MM.1S (cell line): ENCODE results near the gene RWDD4.

Experiments
- DNase-seq: peaks from one replicate; pipeline ENCODE4 v3.0.0-alpha.2; 2015
- H2AFZ ChIP-seq: fragments of 300-600 bp; sonication (generic); 2 replicates; pipeline ENCODE4 v1.6.0; 2016; ENCODE audit warnings: antibody characterized with exemption, low read length
- H3F3A ChIP-seq: fragments of 300-600 bp; sonication (generic); 2 replicates; pipeline ENCODE4 v1.6.1; 2016; ENCODE audit warnings: mild to moderate bottlenecking, antibody characterized with exemption, low read length, moderate library complexity, mixed read lengths; ENCODE audit not compliant: insufficient read depth
- H3K27ac ChIP-seq: fragments of 300-600 bp; sonication (generic); 2 replicates; pipeline ENCODE4 v1.5.1; 2016; ENCODE audit warnings: mild to moderate bottlenecking, low read length
- H3K27me3 ChIP-seq: fragments of 300-600 bp; sonication (generic); replicated peaks from 2 replicates; pipeline ENCODE4 v1.6.0; 2016; ENCODE audit warnings: low read length; ENCODE audit not compliant: insufficient read depth
- H3K36me3 ChIP-seq: fragments of 300-600 bp; sonication (generic); replicated peaks from 2 replicates; pipeline ENCODE4 v1.6.1; 2016; ENCODE audit warnings: mild to moderate bottlenecking, low read length, mixed read lengths; ENCODE audit not compliant: insufficient read depth
- H3K4me1 ChIP-seq: fragments of 300-600 bp; sonication (generic); 2 replicates; pipeline ENCODE4 v1.6.1; 2016; ENCODE audit warnings: low read length, mixed read lengths
- H3K4me2 ChIP-seq: fragments of 300-600 bp; sonication (generic); 2 replicates; pipeline ENCODE4 v1.6.0; 2016; ENCODE audit warnings: low read depth, low read length
- H3K4me3 ChIP-seq: fragments of 300-600 bp; sonication (generic); 2 replicates; pipeline ENCODE4 v1.5.1; 2016; ENCODE audit warnings: low read length, mixed read lengths
- H3K79me2 ChIP-seq: fragments of 300-600 bp; sonication (generic); 2 replicates; pipeline ENCODE4 v1.6.1; 2016; ENCODE audit warnings: mixed run types, low read length, mixed read lengths
- H3K9ac ChIP-seq: fragments of 300-600 bp; sonication (generic); 2 replicates; pipeline ENCODE4 v1.6.1; 2016; ENCODE audit warnings: low read length, mixed read lengths
- H3K9me2 ChIP-seq: fragments of 300-600 bp; sonication (generic); replicated peaks from 2 replicates; pipeline ENCODE4 v1.6.1; 2016; ENCODE audit warnings: mild to moderate bottlenecking, low read length, mixed read lengths; ENCODE audit not compliant: insufficient read depth
- H3K9me3 ChIP-seq: fragments of 300-600 bp; sonication (generic); replicated peaks from 2 replicates; pipeline ENCODE4 v1.6.1; 2016; ENCODE audit warnings: mild to moderate bottlenecking, low read length, mixed read lengths; ENCODE audit not compliant: insufficient read depth
- H4K20me1 ChIP-seq: fragments of 300-600 bp; sonication (generic); 2 replicates; pipeline ENCODE4 v1.6.1; 2016; ENCODE audit warnings: mild to moderate bottlenecking, low read length, moderate library complexity, mixed read lengths; ENCODE audit not compliant: insufficient read depth
- EZH2 ChIP-seq: fragments of 300-600 bp; sonication (generic); optimal IDR thresholded peaks from 2 replicates; pipeline ENCODE3; 2017; ENCODE audit warnings: low read depth, mild to moderate bottlenecking, antibody characterized with exemption, low read length, mixed read lengths
- EZH2phosphoT487 ChIP-seq: fragments of 300-600 bp; sonication (generic); IDR thresholded peaks from 2 replicates; pipeline ENCODE4 v1.6.1; 2018; ENCODE audit warnings: antibody characterized with exemption, low read length
- TF ChIP-seq, protein P1 (sequence below): fragments of 300-600 bp; sonication (generic); IDR thresholded peaks from 2 replicates; pipeline ENCODE4 v1.5.1; 2016; ENCODE audit warnings: antibody characterized with exemption, low read length, mixed read lengths

RWDD4 gene

DNA sequence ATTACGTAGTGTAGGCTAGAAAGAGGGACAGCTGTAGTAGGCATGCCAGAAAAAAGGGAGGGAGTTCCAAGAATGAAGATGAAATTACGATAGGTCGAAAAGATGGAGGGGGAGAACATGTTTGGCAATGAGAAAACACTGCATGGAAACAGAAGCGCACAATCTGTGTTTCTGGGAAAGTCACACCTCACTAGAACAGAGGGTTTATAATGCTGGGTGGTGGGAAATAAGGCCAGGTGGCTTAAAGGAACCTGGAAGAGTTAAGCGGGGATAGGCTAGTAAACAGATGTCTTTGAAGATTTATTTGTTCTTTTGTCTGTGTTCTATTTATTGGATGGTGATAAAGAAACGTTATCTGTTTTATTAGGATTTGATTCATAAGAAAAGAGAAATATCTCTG is 29.2 kb upstream of the RWDD4 start:
- no peak overlapping the region for H3K4me2 ChIP-seq
- no peaks in the 10 kb centered on the region for H3K4me1 ChIP-seq
- H3K79me2 ChIP-seq, result no peaks in the 10 kb centered on the region
- no peak overlapping the region for H2AFZ ChIP-seq
- no peaks in the 10 kb centered on the region; the same call in none of the 2 replicates for H3K36me3 ChIP-seq
- no peaks in the 10 kb centered on the region for H4K20me1 ChIP-seq
- no peak overlapping the region for H3K27ac ChIP-seq
- no peaks in the 10 kb centered on the region for H3K9me2 ChIP-seq
- H3F3A ChIP-seq, result no peaks in the 10 kb centered on the region
- no peak overlapping the region for H3K9ac ChIP-seq
- DNase-seq, result no peak
- H3K27me3 ChIP-seq, result no peaks in the 10 kb centered on the region
- no peaks in the 10 kb centered on the region for H3K9me3 ChIP-seq
- H3K4me3 ChIP-seq, result no peak overlapping the region
- TF ChIP-seq EZH2phosphoT487, result no peak
- TF ChIP-seq, protein P1, sequence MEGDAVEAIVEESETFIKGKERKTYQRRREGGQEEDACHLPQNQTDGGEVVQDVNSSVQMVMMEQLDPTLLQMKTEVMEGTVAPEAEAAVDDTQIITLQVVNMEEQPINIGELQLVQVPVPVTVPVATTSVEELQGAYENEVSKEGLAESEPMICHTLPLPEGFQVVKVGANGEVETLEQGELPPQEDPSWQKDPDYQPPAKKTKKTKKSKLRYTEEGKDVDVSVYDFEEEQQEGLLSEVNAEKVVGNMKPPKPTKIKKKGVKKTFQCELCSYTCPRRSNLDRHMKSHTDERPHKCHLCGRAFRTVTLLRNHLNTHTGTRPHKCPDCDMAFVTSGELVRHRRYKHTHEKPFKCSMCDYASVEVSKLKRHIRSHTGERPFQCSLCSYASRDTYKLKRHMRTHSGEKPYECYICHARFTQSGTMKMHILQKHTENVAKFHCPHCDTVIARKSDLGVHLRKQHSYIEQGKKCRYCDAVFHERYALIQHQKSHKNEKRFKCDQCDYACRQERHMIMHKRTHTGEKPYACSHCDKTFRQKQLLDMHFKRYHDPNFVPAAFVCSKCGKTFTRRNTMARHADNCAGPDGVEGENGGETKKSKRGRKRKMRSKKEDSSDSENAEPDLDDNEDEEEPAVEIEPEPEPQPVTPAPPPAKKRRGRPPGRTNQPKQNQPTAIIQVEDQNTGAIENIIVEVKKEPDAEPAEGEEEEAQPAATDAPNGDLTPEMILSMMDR, result no peak
- TF ChIP-seq EZH2, result no peak

DNA sequence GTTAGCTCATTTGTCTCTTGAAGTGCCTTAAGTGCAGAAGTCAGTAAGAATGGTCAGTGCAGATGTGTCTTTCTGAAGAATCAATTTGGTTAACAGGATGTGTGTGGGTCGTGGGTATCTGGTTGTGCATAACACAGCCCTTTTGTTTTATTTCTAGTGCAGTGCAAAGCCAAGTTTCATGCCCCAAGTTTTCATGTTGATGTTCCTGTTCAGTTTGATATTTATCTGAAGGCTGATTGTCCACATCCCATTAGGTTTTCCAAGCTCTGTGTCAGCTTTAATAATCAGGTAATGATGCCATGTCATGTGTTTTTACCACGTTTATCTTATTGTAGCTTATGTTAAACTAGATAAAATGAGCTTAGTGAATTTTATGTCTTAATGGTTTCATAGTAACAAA is 27.5 kb upstream of the RWDD4 start:
- H3K27me3 ChIP-seq, result no peaks in the 10 kb centered on the region
- no peaks in the 10 kb centered on the region for H3K9me3 ChIP-seq
- no peaks in the 10 kb centered on the region; the same call in 1 of the 2 replicates for H3K36me3 ChIP-seq
- H4K20me1 ChIP-seq, result no peaks in the 10 kb centered on the region
- TF ChIP-seq, protein P1, result no peak
- no peak for TF ChIP-seq EZH2
- no peak for TF ChIP-seq EZH2phosphoT487
- no peaks in the 10 kb centered on the region for H3K9me2 ChIP-seq
- H3K9ac ChIP-seq, result no peak overlapping the region
- H3F3A ChIP-seq, result no peaks in the 10 kb centered on the region
- no peak overlapping the region for H2AFZ ChIP-seq
- H3K4me1 ChIP-seq, result no peaks in the 10 kb centered on the region
- H3K4me2 ChIP-seq, result no peak overlapping the region
- H3K27ac ChIP-seq, result no peak overlapping the region
- no peak for DNase-seq
- H3K4me3 ChIP-seq, result no peak overlapping the region
- no peaks in the 10 kb centered on the region for H3K79me2 ChIP-seq

DNA sequence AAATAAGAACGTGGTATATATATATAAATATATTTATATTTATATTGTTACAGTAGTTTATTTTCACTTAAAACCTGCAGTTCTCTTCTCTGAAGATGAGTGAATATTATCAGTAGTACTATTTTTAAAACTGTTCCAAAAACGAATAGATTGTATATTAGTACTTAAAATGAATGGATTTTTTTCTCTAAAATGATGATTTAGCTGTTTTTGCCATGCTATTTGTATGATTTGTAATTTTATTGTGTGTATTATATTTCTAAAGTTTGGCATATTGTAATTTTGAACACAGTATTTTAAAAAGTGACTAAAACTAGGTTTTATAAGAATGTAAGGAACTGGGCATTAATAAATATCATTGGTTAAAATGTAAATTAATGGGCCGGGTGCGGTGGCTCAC is 22.1 kb upstream of the RWDD4 start:
- Histone ChIP-seq H3K79me2 (no peaks in the 10 kb centered on the region), H3K4me2 (no peak overlapping the region), H3K27me3 (no peaks in the 10 kb centered on the region), H4K20me1 (no peaks in the 10 kb centered on the region), H3K9me3 (no peaks in the 10 kb centered on the region), H3K9me2 (no peaks in the 10 kb centered on the region), H3K4me3 (no peak overlapping the region), H2AFZ (no peak overlapping the region), H3K27ac (no peak overlapping the region), H3F3A (no peaks in the 10 kb centered on the region), H3K9ac (no peak overlapping the region), H3K36me3 (no peaks in the 10 kb centered on the region; the same call in 1 of the 2 replicates), H3K4me1 (no peaks in the 10 kb centered on the region)
- DNase-seq, result no peak
- TF ChIP-seq EZH2 (no peak), EZH2phosphoT487 (no peak)
- TF ChIP-seq, protein P1, result no peak
